ENCODE data around the gene ETV3.

ETV3 gene

GRCh38 chr1:157158967-157159366 is 20.8 kb upstream of the ETV3 start:
- no peak for DNase-seq

- DNase-seq = no peak
Observed at GRCh38 chr1:157157501-157158190, 19.5 kb upstream of the ETV3 start.

GRCh38 chr1:157156058-157156541 is 17.9 kb upstream of the ETV3 start:
- DNase-seq = peak; percentile 55

GRCh38 chr1:157155658-157156057 is 17.5 kb upstream of the ETV3 start:
- DNase-seq = no peak

GRCh38 chr1:157154940-157155514 is 16.8 kb upstream of the ETV3 start:
- no peak for DNase-seq

- DNase-seq = no peak
Observed at GRCh38 chr1:157154291-157154690, 16.1 kb upstream of the ETV3 start.

- no peak for DNase-seq
Observed at GRCh38 chr1:157153746-157154145, 15.6 kb upstream of the ETV3 start.

- no peak for DNase-seq
Observed at GRCh38 chr1:157152510-157152909, 14.3 kb upstream of the ETV3 start.

- no peak for DNase-seq
Observed at GRCh38 chr1:157151506-157151905, 13.3 kb upstream of the ETV3 start.

GRCh38 chr1:157151073-157151472 is 12.9 kb upstream of the ETV3 start:
- DNase-seq = no peak

GRCh38 chr1:157150631-157151030 is 12.4 kb upstream of the ETV3 start:
- no peak for DNase-seq

- DNase-seq = peak; percentile 22
Observed at GRCh38 chr1:157147906-157148700, 9.9 kb upstream of the ETV3 start.

- DNase-seq = no peak
Observed at GRCh38 chr1:157147037-157147436, 8.8 kb upstream of the ETV3 start.

GRCh38 chr1:157146244-157146643 is 8.0 kb upstream of the ETV3 start:
- DNase-seq = no peak

- no peak for DNase-seq
Observed at GRCh38 chr1:157145076-157145475, 6.9 kb upstream of the ETV3 start.

- no peak for DNase-seq
Observed at GRCh38 chr1:157144509-157144908, 6.3 kb upstream of the ETV3 start.

- no peak for DNase-seq
Observed at GRCh38 chr1:157142765-157143423, 4.7 kb upstream of the ETV3 start.

GRCh38 chr1:157142201-157142600 is 4.0 kb upstream of the ETV3 start:
- no peak for DNase-seq

GRCh38 chr1:157141212-157141855 is 3.1 kb upstream of the ETV3 start:
- DNase-seq = no peak

GRCh38 chr1:157140063-157140588 is 1.9 kb upstream of the ETV3 start:
- DNase-seq = no peak

- no peak for DNase-seq
Observed at GRCh38 chr1:157139052-157139715, 989 bp upstream of the ETV3 start.

Data from midbrain (tissue), 1 donor.